ENCODE results near the gene RECQL.
A peak's percentile ranks its signal among the peaks of the same experiment; 100 is the strongest.

The RECQL gene, protein sequence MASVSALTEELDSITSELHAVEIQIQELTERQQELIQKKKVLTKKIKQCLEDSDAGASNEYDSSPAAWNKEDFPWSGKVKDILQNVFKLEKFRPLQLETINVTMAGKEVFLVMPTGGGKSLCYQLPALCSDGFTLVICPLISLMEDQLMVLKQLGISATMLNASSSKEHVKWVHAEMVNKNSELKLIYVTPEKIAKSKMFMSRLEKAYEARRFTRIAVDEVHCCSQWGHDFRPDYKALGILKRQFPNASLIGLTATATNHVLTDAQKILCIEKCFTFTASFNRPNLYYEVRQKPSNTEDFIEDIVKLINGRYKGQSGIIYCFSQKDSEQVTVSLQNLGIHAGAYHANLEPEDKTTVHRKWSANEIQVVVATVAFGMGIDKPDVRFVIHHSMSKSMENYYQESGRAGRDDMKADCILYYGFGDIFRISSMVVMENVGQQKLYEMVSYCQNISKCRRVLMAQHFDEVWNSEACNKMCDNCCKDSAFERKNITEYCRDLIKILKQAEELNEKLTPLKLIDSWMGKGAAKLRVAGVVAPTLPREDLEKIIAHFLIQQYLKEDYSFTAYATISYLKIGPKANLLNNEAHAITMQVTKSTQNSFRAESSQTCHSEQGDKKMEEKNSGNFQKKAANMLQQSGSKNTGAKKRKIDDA

GRCh38 chr12:21501258-21502163, at the start of gene RECQL, which contains the start of gene GOLT1B:
RECQL (minus strand) TSS chr12:21501635; CDS start chr12:21499570, 2,065 bp downstream.
GOLT1B (plus strand) TSS chr12:21501789; CDS start chr12:21501924, 135 bp downstream.
- DNase-seq, result peak; percentile 42 to 97 (median 89)

GRCh38 chr12:21547437-21547836, 46.0 kb upstream of the RECQL start:
- DNase-seq, result no peak

GRCh38 chr12:21546716-21547115, 45.3 kb upstream of the RECQL start:
- no peak for DNase-seq

- no peak for DNase-seq
Observed at GRCh38 chr12:21545557-21545956, 44.1 kb upstream of the RECQL start.

DNA sequence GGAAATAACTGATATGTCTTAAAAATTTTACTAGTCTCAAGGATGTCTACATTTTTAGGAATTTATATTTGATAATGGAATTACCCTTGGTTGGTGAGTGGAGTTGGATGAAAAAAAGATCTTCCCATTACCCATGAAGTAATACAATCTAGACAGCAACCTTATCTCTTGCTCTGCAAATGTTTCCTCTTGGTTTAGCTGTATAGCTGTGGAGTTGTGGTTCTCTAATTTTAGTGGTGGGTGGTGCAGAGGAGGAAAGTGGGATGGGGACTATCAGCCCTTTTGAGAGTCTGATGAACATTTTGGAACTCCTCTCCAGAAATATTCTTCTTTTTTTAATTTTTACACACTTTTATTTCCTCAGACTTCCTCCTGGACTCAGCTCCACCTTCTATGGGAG, 41.7 kb upstream of the RECQL start:
- DNase-seq, result no peak

DNA sequence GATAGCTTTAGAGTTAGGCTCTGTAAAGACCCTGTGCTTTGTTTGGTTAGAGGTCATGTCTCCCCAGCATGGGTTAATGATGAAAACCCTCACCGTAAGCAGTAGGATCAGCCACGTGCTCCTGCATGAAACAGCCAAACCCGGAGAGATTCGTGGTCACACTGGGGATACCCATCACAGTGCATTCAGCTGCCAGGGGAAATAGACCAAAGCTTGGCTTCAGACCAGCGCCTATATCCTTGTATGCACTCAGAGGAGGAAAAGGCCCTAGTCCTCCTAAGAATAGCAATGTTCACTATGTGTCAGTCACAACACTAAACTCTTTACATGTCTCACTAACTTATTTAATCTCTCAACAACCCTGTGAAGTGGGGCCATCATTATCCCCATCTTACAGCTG, 41.0 kb upstream of the RECQL start:
- no peak for DNase-seq

DNA sequence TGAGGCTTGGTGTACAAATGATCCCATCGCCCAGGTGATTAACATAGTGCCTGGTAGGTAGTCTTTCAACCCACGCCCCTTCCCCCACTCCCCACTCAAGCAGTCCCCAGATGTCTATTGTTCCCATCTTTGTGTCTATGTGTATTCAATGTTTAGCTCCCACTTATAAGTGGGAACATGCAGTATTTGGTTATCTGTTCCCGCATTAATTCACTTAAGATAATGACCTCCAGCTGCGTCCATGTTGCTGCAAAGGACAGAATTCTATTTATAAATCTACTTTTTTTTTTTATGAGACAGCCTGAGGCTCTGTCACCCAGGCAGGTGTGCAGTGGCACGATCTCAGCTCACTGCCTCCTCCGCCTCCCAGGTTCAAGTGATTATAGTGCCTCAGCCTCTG, 40.3 kb upstream of the RECQL start:
- no peak for DNase-seq

- no peak for DNase-seq
Observed at GRCh38 chr12:21539797-21540196, 38.4 kb upstream of the RECQL start.

DNA sequence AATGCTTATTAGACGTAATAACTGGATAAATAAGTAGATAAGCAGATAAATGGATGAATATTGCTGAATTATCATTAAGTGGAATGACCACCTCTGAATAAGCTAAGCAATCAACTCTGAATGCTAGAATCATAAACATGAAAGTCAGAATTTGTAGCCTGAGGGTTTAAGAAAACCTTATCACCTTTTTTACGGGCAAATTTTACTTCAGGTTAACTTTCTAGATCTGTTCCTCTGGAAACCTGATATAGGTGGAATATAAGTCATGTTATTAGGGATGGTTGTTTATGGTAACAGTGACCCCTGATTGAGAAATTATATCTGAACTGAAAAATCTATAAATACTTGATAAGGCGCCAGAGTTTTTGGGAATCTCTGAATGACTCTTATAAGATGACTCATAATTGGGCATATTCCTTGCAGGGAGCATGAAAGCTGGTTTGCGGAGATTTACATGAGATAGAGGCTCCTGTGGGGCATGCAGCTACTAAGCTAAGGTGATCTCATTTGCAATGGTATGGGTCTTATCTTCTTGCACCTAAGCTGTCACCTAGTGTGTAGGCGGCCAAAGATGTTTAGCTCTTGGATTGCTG, 36.7 kb upstream of the RECQL start:
- no peak for DNase-seq

- DNase-seq, result no peak
Observed at GRCh38 chr12:21529456-21529855, 28.0 kb upstream of the RECQL start.

DNA sequence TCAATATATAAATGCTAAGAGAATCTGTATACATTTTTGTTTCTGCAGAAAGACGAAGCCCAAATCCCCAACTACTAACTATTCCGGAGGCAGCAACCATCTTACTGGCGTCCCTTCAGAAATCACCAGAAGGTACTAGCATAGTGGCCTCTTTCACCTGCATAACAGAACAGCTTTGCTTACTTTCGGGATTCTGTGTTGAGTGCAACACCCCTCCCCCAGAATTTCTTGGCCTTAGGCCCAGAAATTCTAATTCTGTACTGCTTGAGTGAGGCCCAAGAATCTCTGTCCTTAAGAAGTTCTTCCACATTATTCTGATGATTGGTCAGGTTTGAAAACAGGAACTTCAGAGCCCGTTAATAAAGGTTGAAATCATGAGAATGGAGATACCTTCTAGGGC, 27.5 kb upstream of the RECQL start:
- DNase-seq, result peak in 1 of 51 donors; percentile 48

- peak in 47 of 51 donors; percentile 3 to 79 (median 47) for DNase-seq
Observed at GRCh38 chr12:21527451-21528180, 26.2 kb upstream of the RECQL start.

DNA sequence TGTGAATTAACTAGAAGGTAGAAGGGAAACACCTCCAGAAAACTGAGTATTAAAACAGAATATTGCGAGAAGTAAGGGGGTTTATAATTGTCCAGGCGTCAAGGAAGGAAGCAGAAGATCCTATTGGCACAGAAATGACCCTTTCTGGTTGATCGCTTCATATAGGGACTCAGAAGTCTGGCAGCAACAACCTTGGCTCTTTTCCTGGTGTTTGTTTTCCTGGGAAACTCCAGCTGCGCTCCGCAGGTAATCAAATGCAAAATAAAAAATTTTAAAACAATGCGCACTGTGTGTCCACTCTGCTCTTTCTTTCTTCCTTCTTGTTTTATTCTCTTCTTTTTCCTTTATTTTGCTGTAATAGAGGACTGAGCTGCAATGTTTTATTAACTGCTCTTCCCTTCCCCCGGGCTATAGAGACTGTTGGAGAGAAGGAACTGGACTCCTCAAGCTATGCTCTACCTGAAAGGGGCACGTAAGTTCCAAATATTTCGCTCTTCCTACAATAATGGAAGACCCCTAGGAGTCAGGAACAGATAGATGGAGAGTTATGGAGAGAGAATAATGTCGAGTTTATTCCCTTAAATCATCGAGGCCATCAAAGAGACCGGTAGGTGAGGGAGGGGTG, 25.4 kb upstream of the RECQL start:
- peak in 1 of 51 donors; percentile 34 for DNase-seq

- no peak for DNase-seq
Observed at GRCh38 chr12:21526053-21526452, 24.6 kb upstream of the RECQL start, which contains the start of gene SPX. SPX (plus strand) TSS chr12:21526296; CDS start chr12:21526473, 177 bp downstream.

DNA sequence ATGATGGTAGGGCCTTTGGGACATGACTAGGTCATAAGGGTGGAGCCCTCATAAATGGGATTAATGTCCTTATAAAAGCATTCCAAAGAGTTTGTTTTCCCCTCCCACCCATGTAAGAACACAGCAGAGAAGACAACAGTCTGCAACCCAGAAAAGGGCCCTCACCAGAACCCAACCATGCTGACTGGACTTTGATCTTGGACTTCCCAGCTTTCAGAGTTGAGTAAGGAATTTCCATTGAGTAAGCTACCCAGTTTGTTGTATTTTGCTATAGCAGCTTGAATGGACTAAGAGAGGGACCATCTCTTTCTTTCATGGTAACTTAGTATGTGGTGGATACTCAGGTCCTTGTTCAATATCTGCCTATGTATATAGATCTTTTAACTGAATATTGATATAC, 21.7 kb upstream of the RECQL start:
- DNase-seq, result no peak

GRCh38 chr12:21521541-21521940, 20.1 kb upstream of the RECQL start:
- no peak for DNase-seq

DNA sequence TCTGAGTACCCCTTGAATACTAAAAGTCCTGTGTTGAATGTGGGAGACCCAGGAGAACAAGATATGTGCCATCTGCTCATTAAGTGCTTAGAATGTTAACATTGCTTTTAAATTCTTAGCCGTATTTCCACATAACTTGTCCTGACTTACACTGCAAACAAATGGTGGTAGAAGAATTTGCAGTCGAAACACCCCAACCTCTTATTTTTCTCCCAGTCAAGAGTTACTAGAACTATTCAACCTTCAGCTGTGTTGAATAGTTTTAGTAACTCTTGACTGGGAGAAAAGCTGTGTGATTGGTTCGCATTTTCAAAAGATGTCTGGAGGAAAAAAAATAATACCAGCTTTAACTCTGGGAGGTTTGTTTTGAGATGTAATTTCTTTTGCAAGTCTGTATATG, 17.0 kb upstream of the RECQL start:
- no peak for DNase-seq

DNA sequence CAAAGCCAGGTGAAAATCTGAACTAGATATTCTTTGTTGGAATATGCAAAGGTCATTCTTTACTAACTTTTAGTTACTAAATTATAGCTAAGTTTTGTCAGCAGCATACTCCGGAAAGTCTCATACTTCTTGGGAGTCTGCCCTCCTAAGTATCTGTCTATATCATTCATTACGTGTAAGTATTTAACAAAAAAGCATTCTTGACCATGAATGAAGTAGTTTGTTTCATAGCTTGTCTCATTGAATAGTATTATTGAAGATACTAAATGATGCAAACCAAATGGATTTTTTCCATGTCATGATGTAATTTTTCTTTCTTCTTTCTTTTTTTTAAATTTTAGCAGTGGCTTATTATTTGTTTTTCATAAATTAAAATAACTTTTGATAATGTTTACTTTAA, 14.8 kb upstream of the RECQL start:
- DNase-seq, result no peak

GRCh38 chr12:21509768-21510167, 8.3 kb upstream of the RECQL start:
- DNase-seq, result no peak

GRCh38 chr12:21507849-21508248, 6.4 kb upstream of the RECQL start:
- no peak for DNase-seq

Data from hypothalamus (tissue), 51 donors.